GM23248 (cell line): ENCODE measurements around the gene RANBP10. TPM values are rescaled to one million over a fixed set of nuclear protein-coding genes. Genes with fewer than 3 reads are reported as not detected.
"Not testable (repeated sequence)": the region's sequence is repeated elsewhere in the genome, so short reads cannot be mapped to it uniquely, and the experiment has no call there.

ENCODE experiments used
- DNase-seq: peaks from one replicate; pipeline ENCODE4 v3.0.0-alpha.2; 2015
- H2AFZ ChIP-seq: fragments of 200-600 bp; sonication (generic); 2 replicates; pipeline ENCODE4 v1.6.1; 2016; ENCODE audit warnings: antibody characterized with exemption
- H3F3A ChIP-seq: fragments of 200-600 bp; sonication (generic); 2 replicates; pipeline ENCODE4 v1.6.1; 2016; ENCODE audit warnings: mild to moderate bottlenecking, antibody characterized with exemption, mixed run types; ENCODE audit not compliant: insufficient read depth
- H3K27ac ChIP-seq: fragments of 200-600 bp; sonication (generic); 2 replicates; pipeline ENCODE4 v1.5.1; 2016; ENCODE audit warnings: mild to moderate bottlenecking
- H3K27me3 ChIP-seq: fragments of 200-600 bp; sonication (generic); replicated peaks from 2 replicates; pipeline ENCODE4 v1.6.1; 2016; ENCODE audit warnings: mild to moderate bottlenecking; ENCODE audit not compliant: insufficient read depth
- H3K36me3 ChIP-seq: fragments of 200-600 bp; sonication (generic); 2 replicates; pipeline ENCODE4 v1.6.1; 2016; ENCODE audit warnings: low read depth, mild to moderate bottlenecking
- H3K4me1 ChIP-seq: fragments of 200-600 bp; sonication (generic); 2 replicates; pipeline ENCODE4 v1.6.1; 2016; ENCODE audit warnings: mild to moderate bottlenecking; ENCODE audit not compliant: insufficient read depth
- H3K4me2 ChIP-seq: fragments of 200-600 bp; sonication (generic); one replicate; pipeline ENCODE4 v1.6.1; 2016; ENCODE audit warnings: mild to moderate bottlenecking; ENCODE audit not compliant: unreplicated experiment
- H3K4me3 ChIP-seq: fragments of 200-600 bp; sonication (generic); 2 replicates; pipeline ENCODE4 v1.5.1; 2016; ENCODE audit warnings: mild to moderate bottlenecking
- H3K79me2 ChIP-seq: fragments of 200-600 bp; sonication (generic); 2 replicates; pipeline ENCODE4 v1.6.1; 2016; ENCODE audit warnings: mild to moderate bottlenecking; ENCODE audit not compliant: insufficient read depth
- H3K9ac ChIP-seq: fragments of 200-600 bp; sonication (generic); 2 replicates; pipeline ENCODE4 v1.6.1; 2016; ENCODE audit warnings: mild to moderate bottlenecking
- H3K9me2 ChIP-seq: fragments of 200-600 bp; sonication (generic); 2 replicates; pipeline ENCODE4 v1.6.1; 2016; ENCODE audit warnings: mixed run types, mild to moderate bottlenecking, moderate library complexity; ENCODE audit not compliant: insufficient read depth
- H3K9me3 ChIP-seq: fragments of 200-600 bp; sonication (generic); one replicate; pipeline ENCODE4 v1.6.1; 2017; ENCODE audit warnings: low read depth
- H4K20me1 ChIP-seq: fragments of 200-600 bp; sonication (generic); 2 replicates; pipeline ENCODE4 v1.6.0; 2016; ENCODE audit not compliant: insufficient read depth
- EZH2 ChIP-seq: fragments of 200-600 bp; sonication (generic); IDR thresholded peaks from 2 replicates; pipeline ENCODE4 v1.6.1; 2018; ENCODE audit warnings: antibody characterized with exemption, mild to moderate bottlenecking; ENCODE audit not compliant: insufficient read depth, poor library complexity, severe bottlenecking
- EZH2phosphoT487 ChIP-seq: fragments of 200-600 bp; sonication (generic); IDR thresholded peaks from 2 replicates; pipeline ENCODE4 v1.6.1; 2018; ENCODE audit warnings: antibody characterized with exemption, moderate library complexity, mild to moderate bottlenecking, low read depth; ENCODE audit not compliant: insufficient read depth
- WGBS, 2 experiments: methylation state at CpG; one replicate each; pipeline ENCODE4 v1.1.6; 2015 to 2017; ENCODE audit warnings: low lambda C conversion rate in 2 of 2, low coverage in 1 of 2; ENCODE audit errors: missing lambda C conversion rate in 2 of 2; 5-methylcytosine and 5-hydroxymethylcytosine counted together
- in situ Hi-C: fragments of 300-500 bp; cut with MboI; formaldehyde crosslinking; loops from 2 replicates; pipeline ENCODE4 v1.15.0; 2020
- polyA plus RNA-seq: library from polyadenylated mRNA; unstranded; fragments of >200 nt; fragmentation: Nextera tagmentation; extraction: Ambion mirVana; gene quantifications from 2 replicates; pipeline ENCODE4 v1.2.1, GENCODE V29; 2016
- total RNA-seq: library from RNA; depleted of rRNA; stranded (reverse); fragments of >200 nt; shearing (Covaris generic); gene quantifications from 2 replicates; pipeline ENCODE4 v1.2.3, GENCODE V29; 2014

RANBP10 gene
- total and polyA plus RNA-seq, 2 experiments from 2014 or later: 2.4 to 5.8 TPM

DNA sequence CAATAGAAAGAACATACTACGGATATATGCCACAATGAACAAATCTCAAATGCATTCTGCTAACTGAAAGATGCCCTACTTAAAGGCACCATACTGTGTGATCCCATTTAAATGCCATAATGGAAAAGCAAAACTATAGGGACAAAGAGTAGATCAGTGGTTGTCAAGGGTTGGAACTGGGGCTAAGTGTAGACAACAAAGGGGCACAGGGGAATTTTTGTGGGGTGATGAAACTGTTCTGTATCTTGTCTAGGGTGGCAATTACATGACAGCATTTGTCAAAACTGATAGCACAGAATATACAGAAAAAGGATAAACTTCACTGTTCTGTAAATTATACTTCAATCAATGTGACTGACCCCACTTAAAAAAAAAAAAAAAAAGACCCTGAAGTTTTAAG, 104.9 kb downstream of the RANBP10 start:
- H3K9ac ChIP-seq: no peak overlapping the region
- H3K4me2 ChIP-seq: no peak overlapping the region
- H3K9me3 ChIP-seq: no peaks in the 10 kb centered on the region
- H3K4me1 ChIP-seq: no peaks in the 10 kb centered on the region
- H3K9me2 ChIP-seq: no peaks in the 10 kb centered on the region
- no peak overlapping the region for H3K4me3 ChIP-seq
- H3K27me3 ChIP-seq: no peaks in the 10 kb centered on the region
- no peaks in the 10 kb centered on the region for H3K36me3 ChIP-seq
- no peak for DNase-seq
- peaks cover 87% of the 10 kb centered on the region for H3K79me2 ChIP-seq
- H4K20me1 ChIP-seq: no peaks in the 10 kb centered on the region
- H3F3A ChIP-seq: no peaks in the 10 kb centered on the region
- H3K27ac ChIP-seq: no peak overlapping the region
- 95 to 96% methylated on average over 1 of the region's 1 CpG for WGBS, 2 experiments
- in situ Hi-C loops: no loop called here
- TF ChIP-seq EZH2 (no peak), EZH2phosphoT487 (no peak)
- no peak overlapping the region for H2AFZ ChIP-seq

DNA sequence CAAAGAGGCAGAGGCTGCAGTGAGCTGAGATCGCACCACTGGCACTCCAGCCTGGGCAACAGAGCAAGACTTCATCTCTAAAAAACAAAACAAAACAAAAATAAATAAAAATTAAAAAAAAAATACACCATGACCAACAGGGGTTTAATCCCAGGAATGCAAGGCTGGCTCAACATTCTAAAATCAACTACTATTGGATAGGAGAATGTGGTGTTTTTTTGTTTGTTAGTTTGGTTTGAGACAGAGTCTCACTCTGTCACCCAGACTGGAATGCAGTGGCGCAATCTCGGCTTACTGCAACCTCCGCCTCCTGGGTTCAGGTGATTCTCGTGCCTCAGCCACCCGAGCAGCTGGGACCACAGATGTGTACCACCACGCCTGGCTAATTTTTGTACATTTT, 107.1 kb downstream of the RANBP10 start:
- in situ Hi-C loops: no loop called here
- Histone ChIP-seq H3K4me1 (no peaks in the 10 kb centered on the region), H3K9ac (no peak overlapping the region), H2AFZ (no peak overlapping the region), H3K27ac (no peak overlapping the region), H3K4me2 (no peak overlapping the region), H3K27me3 (no peaks in the 10 kb centered on the region), H3K36me3 (no peaks in the 10 kb centered on the region), H3K4me3 (no peak overlapping the region), H3K9me2 (no peaks in the 10 kb centered on the region), H3F3A (no peaks in the 10 kb centered on the region), H4K20me1 (no peaks in the 10 kb centered on the region), H3K79me2 (peaks cover 75% of the 10 kb centered on the region), H3K9me3 (no peaks in the 10 kb centered on the region)
- TF ChIP-seq EZH2: no peak
- TF ChIP-seq EZH2phosphoT487: no peak
- DNase-seq: no peak
- 97 to 99% methylated on average over 7 of the region's 7 CpGs for WGBS, 2 experiments

DNA sequence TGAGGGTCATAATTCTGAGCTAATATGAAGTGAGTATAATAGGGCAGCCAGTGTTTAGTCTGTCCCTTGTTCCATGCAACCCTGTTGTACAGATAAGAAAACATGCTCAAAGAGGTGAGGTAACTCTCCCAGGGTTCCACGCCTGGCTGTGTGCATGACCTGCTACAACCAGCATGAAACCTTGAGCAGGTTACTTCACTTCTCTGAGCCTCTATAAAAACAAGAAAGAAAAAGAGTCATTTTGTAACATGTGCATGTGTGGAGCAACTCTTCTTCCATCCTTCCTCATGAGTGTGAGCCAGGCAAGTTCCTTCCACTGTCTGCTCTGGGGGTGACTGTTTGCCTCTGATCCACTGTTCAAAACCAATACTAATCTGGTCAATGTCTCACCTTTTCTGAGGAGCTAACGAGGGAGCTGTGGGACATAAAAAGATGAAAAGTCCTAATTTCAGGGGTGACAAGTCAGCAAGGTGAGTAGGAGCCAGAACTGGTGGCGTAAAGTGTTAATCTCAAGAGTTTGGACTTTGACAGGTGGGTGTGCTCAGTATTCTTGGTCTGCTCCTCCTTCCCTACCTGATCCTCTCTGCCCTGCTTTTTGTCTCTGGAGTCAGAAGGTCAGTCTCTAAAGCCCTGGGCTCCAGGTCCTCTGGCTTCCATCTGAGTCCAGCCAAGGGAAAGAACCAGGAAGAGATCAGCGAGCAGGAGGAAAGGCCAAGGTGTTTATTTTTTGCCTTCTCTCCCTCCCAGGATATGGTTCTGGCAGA, 108.8 kb downstream of the RANBP10 start:
- Histone ChIP-seq H4K20me1 (no peaks in the 10 kb centered on the region), H3F3A (no peaks in the 10 kb centered on the region), H3K9me2 (no peaks in the 10 kb centered on the region), H3K4me3 (no peak overlapping the region), H3K9ac (no peak overlapping the region), H3K27me3 (no peaks in the 10 kb centered on the region), H3K4me2 (no peak overlapping the region), H2AFZ (no peak overlapping the region), H3K79me2 (peaks cover 68% of the 10 kb centered on the region), H3K4me1 (no peaks in the 10 kb centered on the region), H3K36me3 (no peaks in the 10 kb centered on the region), H3K27ac (no peak overlapping the region), H3K9me3 (no peaks in the 10 kb centered on the region)
- TF ChIP-seq EZH2phosphoT487: no peak
- TF ChIP-seq EZH2: no peak
- 97 to 100% methylated on average over 4 of the region's 4 CpGs for WGBS, 2 experiments
- in situ Hi-C loops: no loop called here
- DNase-seq: no peak

GRCh38 chr16:67694611-67695010, 111.7 kb downstream of the RANBP10 start:
- 77 to 81% methylated on average over 2 of the region's 2 CpGs for whole genome bisulfite sequencing, 2 experiments
- TF ChIP-seq EZH2 (no peak), EZH2phosphoT487 (no peak)
- H3K36me3 ChIP-seq: no peaks in the 10 kb centered on the region
- no peaks in the 10 kb centered on the region for H3K4me1 ChIP-seq
- no peak overlapping the region for H2AFZ ChIP-seq
- no peaks in the 10 kb centered on the region for H4K20me1 ChIP-seq
- no peak overlapping the region for H3K27ac ChIP-seq
- no peak for DNase-seq
- H3K4me3 ChIP-seq: no peak overlapping the region
- in situ Hi-C loops: no loop called here
- no peak overlapping the region for H3K4me2 ChIP-seq
- H3K9me2 ChIP-seq: no peaks in the 10 kb centered on the region
- H3K9me3 ChIP-seq: no peaks in the 10 kb centered on the region
- H3K27me3 ChIP-seq: no peaks in the 10 kb centered on the region
- H3F3A ChIP-seq: no peaks in the 10 kb centered on the region
- no peak overlapping the region for H3K9ac ChIP-seq
- H3K79me2 ChIP-seq: peaks cover 63% of the 10 kb centered on the region

DNA sequence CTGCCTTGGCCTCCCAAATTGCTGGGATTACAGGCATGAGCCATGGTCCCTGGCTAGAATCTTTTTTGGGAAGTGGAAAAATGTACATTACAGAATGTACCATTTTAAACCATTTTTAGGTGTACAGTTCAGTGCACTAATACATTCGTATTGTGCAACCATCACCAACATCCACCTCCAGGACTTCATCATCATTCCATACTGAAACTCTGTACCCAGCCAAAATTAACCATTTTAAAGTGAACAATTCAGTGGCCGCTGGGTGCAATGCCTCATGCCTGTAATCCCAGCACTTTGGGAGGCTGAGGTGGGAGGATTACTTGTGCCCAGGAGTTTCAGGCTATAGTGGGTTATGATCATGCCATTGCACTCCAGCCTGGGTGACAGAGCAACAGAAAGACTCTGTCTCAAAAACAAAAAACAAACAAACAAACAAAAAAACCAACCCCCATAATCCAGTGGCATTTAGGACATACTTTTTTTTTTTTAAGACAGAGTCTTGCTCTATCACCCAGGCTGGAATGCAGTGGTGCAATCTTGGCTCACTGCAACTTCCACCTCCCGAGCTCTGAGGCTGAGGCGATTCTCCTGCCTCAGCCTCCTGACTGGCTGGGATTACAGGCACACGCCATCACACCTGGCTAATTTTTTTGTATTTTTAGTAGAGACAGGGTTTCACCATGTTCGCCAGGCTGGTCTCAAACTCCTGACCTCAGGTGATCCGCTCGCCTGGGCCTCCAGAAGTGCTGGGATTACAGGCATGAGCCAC, 112.7 kb downstream of the RANBP10 start:
- H3K4me3 ChIP-seq, H3K27me3 ChIP-seq, H3K9ac ChIP-seq, H2AFZ ChIP-seq, in situ Hi-C loops, H3K4me1 ChIP-seq, H3K9me3 ChIP-seq, H3F3A ChIP-seq, H3K9me2 ChIP-seq, H4K20me1 ChIP-seq, H3K36me3 ChIP-seq, H3K4me2 ChIP-seq, H3K27ac ChIP-seq: not testable (repeated sequence)
- 87 to 92% methylated on average over 8 of the region's 8 CpGs for WGBS, 2 experiments
- DNase-seq: peak; percentile 6
- peaks cover 54% of the 10 kb centered on the region for H3K79me2 ChIP-seq
